Activated naive CD4-positive, alpha-beta T cell (primary cell): Measurements from ENCODE around the gene GORAB.

Experiments used
- DNase-seq, 4 experiments: peaks; one replicate each; lab custom pipeline; 2025; lab: John Stamatoyannopoulos, UW

Gene GORAB

DNA sequence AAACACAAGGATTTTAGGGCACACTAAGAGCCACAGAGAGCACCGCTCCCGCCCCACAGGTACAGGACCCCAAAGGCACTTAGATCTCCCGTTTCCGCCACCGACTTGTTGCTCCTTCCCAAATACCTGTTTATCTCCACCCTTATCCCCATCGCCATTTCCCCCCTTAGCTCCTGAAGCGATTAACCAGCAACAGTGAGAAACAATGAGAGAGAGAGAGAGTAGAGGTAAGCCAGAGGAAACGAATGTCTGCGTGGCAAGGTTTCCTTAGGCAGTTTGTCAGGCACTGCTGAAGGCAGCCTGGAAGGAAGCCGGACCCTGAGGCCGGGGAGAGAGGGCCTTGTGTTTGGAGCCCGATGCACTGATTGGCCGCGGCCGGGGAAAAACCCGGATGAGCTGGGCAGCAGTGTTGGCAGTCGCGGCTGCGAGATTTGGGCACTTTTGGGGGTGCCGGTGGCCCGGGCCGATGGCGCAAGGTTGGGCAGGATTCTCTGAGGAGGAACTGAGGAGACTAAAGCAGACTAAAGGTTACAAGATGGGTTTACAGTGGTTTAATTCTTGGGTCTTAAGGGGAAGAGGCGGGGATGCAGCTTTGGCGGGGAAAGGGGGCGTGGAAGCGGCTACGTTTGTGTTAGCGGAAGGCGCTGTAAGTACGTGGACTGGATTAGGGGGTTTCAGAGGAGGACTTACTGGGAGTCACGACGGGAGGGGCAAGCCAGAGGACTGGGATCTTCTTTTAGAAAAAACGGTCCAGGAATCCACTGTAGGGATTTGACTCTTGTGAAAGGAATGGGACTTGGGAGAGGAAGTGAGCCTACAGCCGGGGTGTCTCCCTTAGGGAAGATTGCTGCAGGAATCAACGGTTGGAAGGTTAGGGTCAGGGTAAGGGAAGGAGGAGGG lies at the start of gene GORAB:
TSS of gene GORAB (plus strand) at position 409 of the 900 bp plus-strand sequence. CDS start at position 467, 58 bp downstream.
- peak; percentile 50 to 70 (median 58) for DNase-seq

DNA sequence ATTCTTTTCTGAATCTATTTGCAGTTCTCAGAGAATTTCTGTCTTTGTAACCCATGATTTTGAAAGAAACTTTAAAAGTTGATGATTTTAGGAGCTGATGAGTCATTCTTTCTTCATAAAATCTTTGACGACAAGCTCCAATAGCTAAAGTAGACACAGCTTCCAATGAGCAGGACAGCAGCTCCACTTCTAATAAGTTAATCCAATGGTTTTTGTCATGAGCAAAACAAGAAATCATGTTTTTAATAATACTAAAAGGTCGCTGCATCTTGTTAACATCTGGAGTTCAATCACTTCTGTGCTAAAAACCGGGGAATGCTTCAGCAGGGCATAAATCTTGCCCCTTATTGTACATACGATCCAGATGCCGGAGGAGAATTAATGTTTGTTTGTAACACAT lies 48.9 kb upstream of the GORAB start:
- no peak for DNase-seq

- DNase-seq, result no peak
These were observed 44.5 kb upstream of the GORAB start for GRCh38 chr1:170487503-170487902.

DNA sequence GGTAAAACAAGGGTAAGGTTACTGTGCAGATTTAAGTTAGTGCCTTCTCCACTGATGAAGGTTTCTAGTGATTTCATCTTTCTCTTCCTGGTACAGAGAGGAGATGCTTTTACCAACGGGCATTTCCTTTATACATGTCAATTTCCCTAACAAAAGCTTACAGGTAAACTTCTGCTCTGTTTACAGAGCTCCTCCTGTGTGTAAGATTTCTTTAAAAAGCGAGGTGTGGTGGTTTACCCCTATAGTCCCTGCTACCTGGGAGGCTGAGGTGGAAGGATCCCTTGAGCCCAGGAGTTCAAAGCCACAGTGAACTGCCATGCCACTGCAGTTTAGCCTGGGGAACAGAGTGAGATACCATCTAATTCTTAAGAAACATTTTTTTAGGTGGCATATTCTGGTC lies 40.7 kb upstream of the GORAB start:
- no peak for DNase-seq

DNA sequence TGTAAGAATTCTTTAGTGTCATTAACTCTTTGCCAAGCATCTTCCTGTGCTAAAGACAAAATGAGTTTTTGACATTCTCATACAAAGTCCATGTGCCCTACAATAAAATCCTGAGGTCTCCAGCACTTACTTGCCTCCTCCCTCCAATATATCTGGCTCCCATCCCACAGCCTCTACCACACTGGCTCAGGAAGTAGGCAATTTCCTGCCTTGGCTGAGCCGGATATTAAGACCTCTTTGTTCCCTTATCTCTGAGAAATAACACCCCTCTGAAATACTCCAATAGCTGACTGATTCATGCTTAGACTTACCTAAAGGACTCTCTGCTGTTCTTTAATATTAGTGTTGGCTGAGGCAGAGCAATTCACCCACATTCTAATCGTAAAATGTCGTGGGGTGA lies 37.6 kb upstream of the GORAB start:
- no peak for DNase-seq

- DNase-seq, result no peak
These were observed 37.0 kb upstream of the GORAB start for GRCh38 chr1:170495006-170495405.

DNA sequence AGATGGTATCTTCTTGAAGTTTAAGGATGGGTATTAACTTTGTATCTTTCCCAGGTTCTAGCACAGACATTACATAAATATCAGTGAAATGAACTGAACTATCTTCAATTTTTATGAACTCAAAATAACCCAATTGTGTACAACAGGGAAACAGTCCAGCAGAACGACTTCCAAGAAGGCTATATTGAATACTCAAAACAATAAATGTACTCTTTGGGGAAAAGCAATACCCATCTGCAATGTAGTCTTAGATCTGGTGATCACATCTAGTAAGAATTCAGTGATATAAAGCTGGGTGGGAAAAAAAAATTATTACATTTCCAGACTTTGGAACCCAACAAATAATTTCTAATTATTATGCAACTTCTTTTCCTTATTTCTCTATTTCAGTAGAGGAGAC lies 33.1 kb upstream of the GORAB start:
- no peak for DNase-seq

DNA sequence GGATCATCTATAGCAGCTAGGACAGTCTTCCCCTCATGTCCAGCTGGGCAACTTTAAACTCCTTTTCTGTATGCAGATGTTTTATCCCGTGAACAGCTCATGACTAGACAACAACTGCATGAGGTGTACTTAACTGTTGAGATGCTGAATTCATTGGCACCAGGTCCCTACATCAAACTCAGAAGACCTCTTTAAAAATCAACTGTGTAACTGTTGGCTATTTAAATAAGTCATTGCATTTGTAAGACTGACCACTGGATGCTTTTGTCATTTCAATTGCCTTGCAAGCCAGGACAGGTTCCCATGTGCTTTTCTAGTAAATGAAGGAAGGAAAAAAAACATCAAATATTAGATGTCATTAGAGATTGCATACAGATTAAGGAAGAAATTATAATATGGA lies 28.3 kb upstream of the GORAB start:
- DNase-seq, result no peak

DNA sequence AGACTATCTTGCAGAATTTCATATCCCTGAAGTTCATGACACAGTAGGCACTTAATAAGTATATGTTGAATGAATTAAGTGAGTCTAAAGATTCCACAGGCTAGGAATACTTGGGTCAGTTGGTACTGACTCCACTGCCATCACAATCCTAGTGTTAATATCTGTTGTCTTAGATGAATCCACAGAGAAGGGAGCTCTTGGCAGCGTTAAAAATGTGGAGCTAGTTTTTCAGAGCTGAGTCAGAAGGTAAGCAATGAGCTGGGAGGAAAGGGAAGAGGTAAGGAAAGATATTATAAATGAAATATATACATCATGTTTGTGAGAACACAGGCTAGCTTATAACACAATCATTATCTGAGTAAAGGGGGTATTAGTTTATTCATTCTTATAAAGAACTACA lies 21.8 kb upstream of the GORAB start:
- no peak for DNase-seq

DNA sequence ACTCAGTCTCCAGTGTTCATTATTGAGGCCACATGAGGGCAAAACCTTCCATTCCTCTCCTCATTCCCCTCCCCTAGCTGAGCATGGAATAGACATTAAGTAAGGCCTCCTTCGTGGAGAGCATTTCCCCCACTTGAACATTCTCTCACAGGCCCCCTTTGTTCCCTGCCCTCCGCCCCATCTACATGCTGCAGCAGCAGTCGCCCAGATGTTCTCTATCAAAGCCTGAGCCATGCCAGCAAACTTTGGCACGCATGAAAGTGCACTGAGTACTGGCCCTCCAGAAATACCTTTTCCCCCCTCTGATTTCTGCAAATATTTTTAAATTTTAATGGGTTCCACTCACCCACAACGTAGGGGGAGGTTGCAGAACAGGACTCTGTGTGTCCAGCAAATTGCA lies 20.9 kb upstream of the GORAB start:
- DNase-seq, result no peak

- DNase-seq, result no peak
These were observed 18.8 kb upstream of the GORAB start for GRCh38 chr1:170513138-170513537.

DNA sequence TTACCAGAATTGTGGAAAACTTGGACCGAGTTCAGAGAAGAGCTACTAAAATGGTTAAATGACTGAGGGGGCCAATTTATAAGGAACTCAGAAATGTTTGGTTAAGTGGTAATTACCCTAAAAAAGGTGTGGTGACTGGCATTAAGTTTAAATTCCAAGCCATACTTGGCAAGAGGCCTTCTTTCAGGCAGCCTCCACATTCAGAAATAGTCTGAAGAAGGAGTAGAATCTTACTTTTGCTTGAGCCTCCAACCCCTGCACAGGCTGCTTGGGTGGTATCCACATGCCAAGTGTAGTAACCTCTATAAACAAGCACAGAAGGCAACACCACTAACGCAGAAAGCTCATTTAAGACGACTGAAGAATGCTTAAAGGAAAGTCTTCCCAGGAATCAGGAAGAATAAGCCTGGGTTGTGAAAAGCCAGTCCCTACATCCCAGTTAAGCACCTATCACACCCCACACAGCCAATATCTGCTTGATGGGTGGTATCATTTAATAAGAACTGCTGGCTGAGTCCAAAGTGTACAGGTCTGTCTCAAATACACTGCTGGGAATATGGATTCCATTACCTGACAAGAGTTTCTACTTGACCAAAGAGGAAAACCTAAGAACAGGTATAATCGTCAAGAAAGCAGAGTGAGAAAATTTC lies 13.7 kb upstream of the GORAB start:
- DNase-seq, result no peak

DNA sequence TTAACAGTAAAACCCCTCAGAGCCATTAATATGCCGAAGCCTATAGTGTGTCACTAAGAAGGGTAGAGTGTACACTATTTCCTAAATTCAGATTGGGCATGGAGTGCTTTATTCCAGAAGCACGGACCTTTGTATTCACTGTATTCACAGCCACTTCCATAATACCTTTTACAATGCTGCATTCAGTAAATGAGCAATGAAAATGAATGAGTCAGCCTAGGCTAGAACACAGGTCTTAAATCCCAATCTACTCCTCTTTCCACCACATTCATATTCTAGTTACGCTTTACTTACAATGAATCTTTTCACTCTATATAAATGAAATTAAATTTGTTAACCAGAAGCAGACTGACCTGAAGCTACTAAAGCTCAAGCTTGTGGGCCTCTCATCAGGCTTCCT lies 13.0 kb upstream of the GORAB start:
- no peak for DNase-seq

DNA sequence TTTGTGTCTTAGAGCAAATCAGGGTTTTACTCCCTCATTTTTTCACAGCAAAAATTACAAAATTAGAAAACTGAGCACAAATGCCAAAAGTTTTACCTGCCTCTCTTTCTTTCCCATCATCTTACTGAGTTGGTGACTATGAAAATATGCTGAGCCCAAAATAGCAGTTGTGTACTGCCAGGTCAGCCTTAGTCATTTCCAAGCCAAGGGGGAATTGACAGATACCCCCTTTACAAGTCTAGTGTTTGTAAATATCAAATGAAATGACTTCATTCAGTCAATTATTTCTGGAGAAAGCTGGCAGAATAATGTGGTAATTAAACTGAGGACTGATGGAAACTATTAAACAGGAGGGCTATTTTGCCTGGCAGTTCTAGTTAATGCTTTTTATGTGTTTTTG lies 11.4 kb upstream of the GORAB start:
- no peak for DNase-seq

- DNase-seq, result no peak
These were observed 10.1 kb upstream of the GORAB start for GRCh38 chr1:170521818-170522217.

- DNase-seq, result no peak
These were observed 801 bp upstream of the GORAB start for GRCh38 chr1:170530972-170531757.

GRCh38 chr1:170533298-170533697 lies 1.3 kb downstream of the GORAB start:
- no peak for DNase-seq

DNA sequence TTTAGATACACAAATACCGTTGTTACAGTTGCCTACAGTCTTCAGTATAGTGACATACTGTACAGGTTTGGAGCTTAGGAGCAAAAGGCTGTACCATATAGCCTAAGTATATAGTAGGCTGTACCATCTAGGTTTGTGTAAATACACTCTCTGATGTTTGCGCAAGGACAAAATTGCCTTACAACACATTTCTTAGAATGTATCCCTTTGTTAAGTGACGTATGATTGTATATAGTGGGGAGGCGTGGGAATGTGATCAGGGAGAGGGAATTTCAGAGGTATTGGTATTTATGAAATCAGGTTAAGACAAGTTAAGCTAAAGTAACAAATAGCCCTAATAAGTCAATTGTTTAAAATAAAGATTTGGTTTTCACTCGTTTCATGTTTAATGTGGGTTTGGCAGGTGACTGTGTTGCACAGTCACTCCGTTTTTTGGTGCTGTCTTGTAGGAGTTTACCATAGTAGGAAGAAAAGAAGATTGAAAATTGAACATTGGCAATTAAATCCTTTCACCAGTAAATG lies 2.7 kb downstream of the GORAB start:
- DNase-seq, result no peak

DNA sequence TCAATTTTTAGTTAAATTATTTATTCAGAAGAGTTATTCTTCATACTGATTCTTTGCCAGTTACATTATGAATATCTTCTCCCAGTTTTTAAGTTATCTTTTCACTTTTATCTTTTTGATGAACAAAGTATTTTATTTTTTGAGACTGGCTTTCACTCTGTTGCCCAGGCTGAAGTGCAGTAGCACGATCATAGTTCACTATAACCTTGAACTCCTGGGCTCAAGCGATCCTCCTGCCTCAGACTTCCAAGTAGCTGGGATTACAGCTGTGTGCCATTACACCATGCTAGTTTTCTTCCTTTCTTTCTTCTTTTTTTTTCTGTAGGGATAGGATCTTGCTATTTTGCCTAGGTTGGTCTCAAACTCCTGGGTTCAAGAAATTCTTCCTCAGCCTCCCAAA lies 3.5 kb downstream of the GORAB start:
- DNase-seq, result no peak

GRCh38 chr1:170536924-170537551 lies 5.1 kb downstream of the GORAB start:
- no peak for DNase-seq

DNA sequence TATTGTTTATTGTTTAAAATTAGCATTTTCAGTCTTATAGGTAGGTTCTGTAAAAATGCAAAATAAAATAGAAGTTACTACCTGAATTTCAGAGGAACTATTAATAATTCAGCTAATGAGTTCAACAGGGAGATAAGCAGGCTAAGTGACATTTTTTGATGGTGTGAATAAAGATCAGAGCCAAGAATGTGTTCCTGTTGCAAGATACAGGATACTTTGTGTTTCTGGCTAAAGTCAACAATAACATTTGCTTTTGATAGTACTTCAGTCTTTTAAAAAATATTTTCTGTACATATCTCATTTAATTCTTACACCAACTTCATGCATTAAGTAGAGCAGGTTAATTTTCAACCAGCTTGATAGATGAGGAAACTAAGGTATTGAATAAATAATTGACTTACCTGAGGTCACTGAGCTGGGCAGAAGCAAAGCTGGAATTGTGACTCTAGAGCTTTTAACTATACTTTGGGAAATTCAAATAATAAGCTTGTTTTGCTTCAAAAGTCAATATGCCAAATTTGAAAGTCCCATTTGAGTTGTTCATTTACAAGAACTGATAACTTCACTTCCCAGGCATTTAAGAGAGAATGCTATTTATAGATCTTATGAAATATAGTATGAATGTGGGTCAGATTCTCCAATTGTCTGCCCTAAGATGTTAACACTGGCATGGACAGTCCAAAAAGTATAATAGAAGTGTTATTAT lies 6.0 kb downstream of the GORAB start:
- no peak for DNase-seq
